ENCODE measurements around the gene CDH4.

The CDH4 gene

GRCh38 chr20:61599061-61599531 is 347.0 kb downstream of the CDH4 start:
- Histone ChIP-seq H3K27me3 (ENCODE audit: insufficient read depth, low read length) (peaks cover 2% of the 10 kb centered on the region), H3K4ac (ENCODE audit: low read depth, low read length) (no peak overlapping the region), H3K9ac (ENCODE audit: low read length) (no peak overlapping the region), H3K4me1 (ENCODE audit: control insufficient read depth in 1 of 2, insufficient read depth in 2 of 2, low read length in 2 of 2) (no peaks in the 10 kb centered on the region), H3K4me2 (ENCODE audit: low read length) (no peak overlapping the region), H3K79me1 (ENCODE audit: low read length) (no peaks in the 10 kb centered on the region), H2AK5ac (ENCODE audit: low read length) (no peak overlapping the region), H2BK5ac (ENCODE audit: low read depth, low read length, poor library complexity) (no peak overlapping the region), H2BK120ac (ENCODE audit: insufficient read depth, low read length, poor library complexity) (no peak overlapping the region), H3K23ac (ENCODE audit: low read length) (no peak overlapping the region), H3K36me3 (ENCODE audit: control insufficient read depth in 1 of 2, insufficient read depth in 2 of 2, low read length in 2 of 2) (no peaks in the 10 kb centered on the region), H2AFZ (ENCODE audit: insufficient read depth, low read length, poor library complexity) (no peak overlapping the region), H3K4me3 (ENCODE audit: low read depth, low read length) (no peak overlapping the region), H4K12ac (ENCODE audit: low read depth, low read length) (no peak overlapping the region), H3K79me2 (ENCODE audit: control insufficient read depth, insufficient read depth, low read length, poor library complexity) (no peaks in the 10 kb centered on the region), H3K14ac (ENCODE audit: low read length) (no peak overlapping the region), H4K8ac (ENCODE audit: low read depth, low read length) (no peak overlapping the region), H4K91ac (ENCODE audit: low read depth, low read length) (no peak overlapping the region), H3K9me3 (ENCODE audit: insufficient read depth, low read depth, low read length) (peaks cover 29% of the 10 kb centered on the region), H3K27ac (ENCODE audit: low read depth, low read length) (no peak overlapping the region), H2BK12ac (ENCODE audit: low read length) (no peak overlapping the region), H3K18ac (ENCODE audit: low read length) (no peak overlapping the region)
- no CpG with 5 or more reads among the region's 12 CpGs for WGBS (ENCODE audit: extremely low coverage, insufficient coverage, insufficient read length)
- DNase-seq, result no peak

GRCh38 chr20:61599541-61599992 is 347.5 kb downstream of the CDH4 start:
- Histone ChIP-seq H3K4me3 (ENCODE audit: low read depth, low read length) (no peak overlapping the region), H4K12ac (ENCODE audit: low read depth, low read length) (no peak overlapping the region), H4K91ac (ENCODE audit: low read depth, low read length) (no peak overlapping the region), H3K27me3 (ENCODE audit: insufficient read depth, low read length) (peaks cover 2% of the 10 kb centered on the region), H3K23ac (ENCODE audit: low read length) (no peak overlapping the region), H2BK5ac (ENCODE audit: low read depth, low read length, poor library complexity) (no peak overlapping the region), H2AFZ (ENCODE audit: insufficient read depth, low read length, poor library complexity) (no peak overlapping the region), H2BK12ac (ENCODE audit: low read length) (no peak overlapping the region), H3K27ac (ENCODE audit: low read depth, low read length) (no peak overlapping the region), H3K79me1 (ENCODE audit: low read length) (no peaks in the 10 kb centered on the region), H3K14ac (ENCODE audit: low read length) (no peak overlapping the region), H3K79me2 (ENCODE audit: control insufficient read depth, insufficient read depth, low read length, poor library complexity) (no peaks in the 10 kb centered on the region), H3K36me3 (ENCODE audit: control insufficient read depth in 1 of 2, insufficient read depth in 2 of 2, low read length in 2 of 2) (no peaks in the 10 kb centered on the region), H3K4me2 (ENCODE audit: low read length) (no peak overlapping the region), H3K9ac (ENCODE audit: low read length) (no peak overlapping the region), H4K8ac (ENCODE audit: low read depth, low read length) (no peak overlapping the region), H3K4me1 (ENCODE audit: control insufficient read depth in 1 of 2, insufficient read depth in 2 of 2, low read length in 2 of 2) (no peaks in the 10 kb centered on the region), H2BK120ac (ENCODE audit: insufficient read depth, low read length, poor library complexity) (no peak overlapping the region), H3K4ac (ENCODE audit: low read depth, low read length) (no peak overlapping the region), H3K9me3 (ENCODE audit: insufficient read depth, low read depth, low read length) (peaks cover 28% of the 10 kb centered on the region), H2AK5ac (ENCODE audit: low read length) (no peak overlapping the region), H3K18ac (ENCODE audit: low read length) (no peak overlapping the region)
- no peak for DNase-seq
- WGBS (ENCODE audit: extremely low coverage, insufficient coverage, insufficient read length), result no CpG with 5 or more reads among the region's 18 CpGs

- Histone ChIP-seq H3K14ac (ENCODE audit: low read length) (no peak overlapping the region), H3K27ac (ENCODE audit: low read depth, low read length) (no peak overlapping the region), H3K4me1 (ENCODE audit: control insufficient read depth in 1 of 2, insufficient read depth in 2 of 2, low read length in 2 of 2) (no peaks in the 10 kb centered on the region), H3K23ac (ENCODE audit: low read length) (no peak overlapping the region), H4K91ac (ENCODE audit: low read depth, low read length) (no peak overlapping the region), H3K4me3 (ENCODE audit: low read depth, low read length) (no peak overlapping the region), H4K12ac (ENCODE audit: low read depth, low read length) (no peak overlapping the region), H3K18ac (ENCODE audit: low read length) (no peak overlapping the region), H4K8ac (ENCODE audit: low read depth, low read length) (no peak overlapping the region), H3K36me3 (ENCODE audit: control insufficient read depth in 1 of 2, insufficient read depth in 2 of 2, low read length in 2 of 2) (no peaks in the 10 kb centered on the region), H3K4ac (ENCODE audit: low read depth, low read length) (no peak overlapping the region), H2BK12ac (ENCODE audit: low read length) (no peak overlapping the region), H2BK120ac (ENCODE audit: insufficient read depth, low read length, poor library complexity) (no peak overlapping the region), H3K27me3 (ENCODE audit: insufficient read depth, low read length) (no peaks in the 10 kb centered on the region), H3K4me2 (ENCODE audit: low read length) (no peak overlapping the region), H2AFZ (ENCODE audit: insufficient read depth, low read length, poor library complexity) (no peak overlapping the region), H3K9me3 (ENCODE audit: insufficient read depth, low read depth, low read length) (peaks cover 25% of the 10 kb centered on the region), H2AK5ac (ENCODE audit: low read length) (no peak overlapping the region), H3K79me2 (ENCODE audit: control insufficient read depth, insufficient read depth, low read length, poor library complexity) (no peaks in the 10 kb centered on the region), H2BK5ac (ENCODE audit: low read depth, low read length, poor library complexity) (no peak overlapping the region), H3K9ac (ENCODE audit: low read length) (no peak overlapping the region), H3K79me1 (ENCODE audit: low read length) (no peaks in the 10 kb centered on the region)
- DNase-seq, result no peak
- no CpG with 5 or more reads among the region's 16 CpGs for WGBS (ENCODE audit: extremely low coverage, insufficient coverage, insufficient read length)
These were observed 348.0 kb downstream of the CDH4 start for GRCh38 chr20:61600016-61600415.

GRCh38 chr20:61601361-61601760 is 349.3 kb downstream of the CDH4 start:
- no peaks in the 10 kb centered on the region for H3K36me3 ChIP-seq (ENCODE audit: control insufficient read depth in 1 of 2, insufficient read depth in 2 of 2, low read length in 2 of 2)
- no peak overlapping the region for H2BK120ac ChIP-seq (ENCODE audit: insufficient read depth, low read length, poor library complexity)
- no peak overlapping the region for H3K4me2 ChIP-seq (ENCODE audit: low read length)
- H2AFZ ChIP-seq (ENCODE audit: insufficient read depth, low read length, poor library complexity), result no peak overlapping the region
- no peak overlapping the region for H3K18ac ChIP-seq (ENCODE audit: low read length)
- H2BK12ac ChIP-seq (ENCODE audit: low read length), result no peak overlapping the region
- no peak for DNase-seq
- H3K4me1 ChIP-seq (ENCODE audit: control insufficient read depth in 1 of 2, insufficient read depth in 2 of 2, low read length in 2 of 2), result no peaks in the 10 kb centered on the region
- no peak overlapping the region for H3K14ac ChIP-seq (ENCODE audit: low read length)
- H4K8ac ChIP-seq (ENCODE audit: low read depth, low read length), result no peak overlapping the region
- H2AK5ac ChIP-seq (ENCODE audit: low read length), result no peak overlapping the region
- H3K27me3 ChIP-seq (ENCODE audit: insufficient read depth, low read length), result no peaks in the 10 kb centered on the region
- WGBS (ENCODE audit: extremely low coverage, insufficient coverage, insufficient read length), result no CpG with 5 or more reads among the region's 12 CpGs
- no peak overlapping the region for H2BK5ac ChIP-seq (ENCODE audit: low read depth, low read length, poor library complexity)
- no peak overlapping the region for H3K27ac ChIP-seq (ENCODE audit: low read depth, low read length)
- H3K9me3 ChIP-seq (ENCODE audit: insufficient read depth, low read depth, low read length), result peaks cover 14% of the 10 kb centered on the region
- H4K91ac ChIP-seq (ENCODE audit: low read depth, low read length), result no peak overlapping the region
- no peaks in the 10 kb centered on the region for H3K79me2 ChIP-seq (ENCODE audit: control insufficient read depth, insufficient read depth, low read length, poor library complexity)
- H3K4ac ChIP-seq (ENCODE audit: low read depth, low read length), result no peak overlapping the region
- no peak overlapping the region for H3K4me3 ChIP-seq (ENCODE audit: low read depth, low read length)
- H3K23ac ChIP-seq (ENCODE audit: low read length), result no peak overlapping the region
- H3K9ac ChIP-seq (ENCODE audit: low read length), result no peak overlapping the region
- no peak overlapping the region for H4K12ac ChIP-seq (ENCODE audit: low read depth, low read length)
- H3K79me1 ChIP-seq (ENCODE audit: low read length), result no peaks in the 10 kb centered on the region
